Measurements from ENCODE around the gene DSTN.

DSTN gene

DNA sequence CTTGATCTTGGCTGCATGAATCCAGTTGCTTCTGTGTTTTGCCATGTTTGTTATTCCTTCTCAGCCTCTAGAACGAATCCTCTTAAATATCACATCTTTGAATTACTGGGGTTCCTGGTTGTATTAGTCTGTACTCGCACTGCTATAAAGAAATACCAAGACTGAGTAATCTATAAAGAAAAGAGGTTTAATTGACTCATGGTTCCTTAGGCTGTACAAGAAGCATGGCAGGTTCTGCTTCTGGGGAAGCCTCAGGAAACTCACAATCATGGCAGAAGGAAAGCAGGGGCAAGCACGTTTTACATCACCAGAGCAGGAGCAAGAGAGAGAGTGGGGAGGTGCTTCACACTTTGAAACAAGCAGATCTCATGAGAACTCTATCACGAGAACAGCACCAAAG, 20.7 kb upstream of the DSTN start:
- no peak for DNase-seq (ENCODE audit: low spot score)

GRCh38 chr20:17555106-17555505, 14.8 kb upstream of the DSTN start:
- DNase-seq (ENCODE audit: low spot score), result no peak

DNA sequence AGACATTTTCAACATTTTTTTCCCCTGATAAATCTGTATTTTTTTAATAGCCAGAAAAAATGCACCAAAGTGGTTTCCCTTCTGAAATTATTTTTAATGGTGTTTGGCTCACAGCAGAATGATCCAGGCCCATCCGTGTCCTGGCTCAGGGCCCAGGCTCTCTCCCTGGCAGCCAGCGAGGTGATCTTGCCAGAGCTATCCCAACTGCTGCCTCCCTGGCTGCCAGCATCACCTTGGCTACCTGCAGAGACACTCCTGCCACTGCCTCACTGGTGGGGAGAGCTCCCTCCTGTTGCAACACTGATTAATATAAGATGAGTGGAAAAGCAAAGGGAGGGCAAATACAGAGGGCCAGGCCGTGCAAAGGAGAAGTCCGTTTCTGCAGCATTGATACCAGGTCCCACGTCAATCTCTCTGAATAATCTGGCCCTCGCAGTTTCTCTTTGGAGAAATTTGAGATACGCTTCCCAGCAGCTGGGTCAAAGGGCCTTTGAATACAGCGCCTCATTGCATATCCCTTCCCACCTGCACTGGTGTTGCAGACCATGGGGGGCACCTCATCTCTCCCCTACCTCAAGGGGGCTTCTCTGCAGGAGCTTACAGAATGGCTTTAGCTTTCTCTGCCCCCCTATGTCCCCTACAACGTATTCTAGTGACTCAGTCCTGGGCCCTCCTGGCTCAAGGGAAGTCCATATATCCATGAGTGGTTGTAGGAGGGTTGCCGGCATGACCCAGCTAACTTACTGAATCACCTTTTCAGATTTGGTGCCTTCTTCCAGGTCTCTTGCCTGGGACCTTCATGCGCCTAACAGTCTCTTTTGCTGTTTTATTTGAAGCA, 12.8 kb upstream of the DSTN start:
- DNase-seq (ENCODE audit: low spot score), result no peak

GRCh38 chr20:17557675-17558006, 12.2 kb upstream of the DSTN start:
- peak; percentile 91 for DNase-seq (ENCODE audit: low spot score)

- DNase-seq (ENCODE audit: low spot score), result peak; percentile 94
These were observed 11.5 kb upstream of the DSTN start for GRCh38 chr20:17558154-17558940.

DNA sequence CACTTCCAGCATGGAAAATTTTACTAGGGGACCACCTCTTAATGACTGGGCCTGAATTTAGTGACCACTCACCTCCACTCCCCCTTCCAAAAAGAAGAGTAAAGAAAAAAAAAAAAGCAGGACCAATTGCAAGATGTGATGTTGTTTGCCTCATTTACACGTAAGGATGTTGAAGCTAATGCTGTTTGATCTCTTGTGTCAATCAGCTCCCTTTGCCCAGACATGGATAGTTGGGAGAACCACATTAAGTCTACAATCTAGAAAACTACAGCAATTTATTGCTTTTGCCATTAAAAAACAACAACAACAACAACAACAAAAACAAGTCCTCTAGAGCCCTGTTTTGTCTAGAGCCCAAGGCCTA, 11.0 kb upstream of the DSTN start:
- no peak for DNase-seq (ENCODE audit: low spot score)

- no peak for DNase-seq (ENCODE audit: low spot score)
These were observed 10.5 kb upstream of the DSTN start for GRCh38 chr20:17559338-17559737.

GRCh38 chr20:17560344-17561074, 9.4 kb upstream of the DSTN start:
- no peak for DNase-seq (ENCODE audit: low spot score)

DNA sequence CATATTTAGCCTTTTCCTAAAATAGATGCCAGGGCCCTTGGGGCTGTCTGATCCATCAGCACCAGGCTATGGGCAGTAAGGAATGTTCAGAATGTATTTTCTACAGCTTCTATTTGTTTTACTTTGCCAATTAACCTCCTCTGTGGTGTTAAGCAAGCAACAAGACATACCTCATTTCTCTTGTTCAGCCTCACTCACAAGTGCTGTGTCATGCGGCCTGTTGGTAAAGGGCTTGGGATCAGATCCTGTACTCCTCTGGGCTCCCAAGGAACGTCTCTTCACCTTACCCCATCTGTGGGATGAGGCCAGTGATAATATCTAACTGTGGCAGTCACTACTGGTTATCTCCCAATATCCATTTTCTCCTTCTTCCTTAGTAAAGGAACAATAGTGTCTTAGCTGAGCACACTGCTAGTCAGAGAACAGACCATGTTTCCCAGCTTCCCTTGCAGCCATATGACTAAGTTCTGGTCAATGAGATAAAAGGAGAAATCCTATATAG, 7.0 kb upstream of the DSTN start:
- no peak for DNase-seq (ENCODE audit: low spot score)

DNA sequence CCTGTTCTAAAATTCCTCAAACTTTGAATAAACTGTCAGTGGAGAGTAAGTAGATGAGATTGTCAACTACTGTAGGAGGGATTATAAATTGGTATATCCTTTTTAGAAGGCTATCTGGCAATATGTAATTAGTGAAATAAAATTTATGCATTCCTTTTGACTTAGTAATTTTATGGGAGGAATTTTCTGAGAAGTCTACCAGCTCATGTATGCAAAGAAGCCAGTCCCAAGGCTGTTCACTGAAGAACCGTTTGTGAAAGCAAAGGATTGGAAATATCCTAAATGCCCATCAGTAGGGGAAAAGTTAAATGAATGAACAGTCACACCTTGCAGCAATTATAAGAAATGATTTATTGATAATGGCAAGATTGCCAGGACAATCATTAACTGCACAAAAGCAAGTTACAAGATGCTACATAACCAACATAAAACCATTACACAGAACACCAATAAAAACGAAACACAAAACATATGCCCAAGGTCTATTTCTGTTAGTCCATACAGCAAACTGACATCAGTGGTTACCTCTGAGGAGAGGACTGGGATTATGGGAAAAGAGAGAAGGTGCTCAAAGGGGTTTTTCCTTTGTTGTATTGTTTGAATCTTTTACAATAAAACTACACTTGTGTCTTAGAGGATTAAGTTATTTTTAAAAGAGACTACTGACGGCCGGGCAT, 4.6 kb upstream of the DSTN start:
- DNase-seq (ENCODE audit: low spot score), result no peak

DNA sequence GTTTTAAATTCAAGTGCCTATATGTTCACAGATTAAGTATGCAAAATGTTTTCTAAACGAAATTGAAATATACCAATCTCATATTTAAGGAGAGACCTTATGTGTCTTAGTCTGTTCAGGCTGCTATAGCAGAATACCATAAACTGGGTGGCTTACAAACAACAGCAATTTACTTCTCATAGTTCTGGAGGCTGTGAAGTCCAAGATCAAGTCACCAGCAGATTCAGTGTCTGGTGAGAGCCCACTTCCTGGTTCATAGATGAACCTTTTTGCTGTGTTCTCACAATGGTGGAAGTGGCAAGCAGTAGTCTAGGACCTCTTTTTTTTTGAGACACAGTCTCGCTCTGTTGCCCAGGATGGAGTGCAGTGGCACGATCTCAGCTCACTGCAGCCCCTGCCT, 3.5 kb upstream of the DSTN start:
- DNase-seq (ENCODE audit: low spot score), result no peak

- DNase-seq (ENCODE audit: low spot score), result no peak
These were observed 1.7 kb upstream of the DSTN start for GRCh38 chr20:17568045-17568788.

DNA sequence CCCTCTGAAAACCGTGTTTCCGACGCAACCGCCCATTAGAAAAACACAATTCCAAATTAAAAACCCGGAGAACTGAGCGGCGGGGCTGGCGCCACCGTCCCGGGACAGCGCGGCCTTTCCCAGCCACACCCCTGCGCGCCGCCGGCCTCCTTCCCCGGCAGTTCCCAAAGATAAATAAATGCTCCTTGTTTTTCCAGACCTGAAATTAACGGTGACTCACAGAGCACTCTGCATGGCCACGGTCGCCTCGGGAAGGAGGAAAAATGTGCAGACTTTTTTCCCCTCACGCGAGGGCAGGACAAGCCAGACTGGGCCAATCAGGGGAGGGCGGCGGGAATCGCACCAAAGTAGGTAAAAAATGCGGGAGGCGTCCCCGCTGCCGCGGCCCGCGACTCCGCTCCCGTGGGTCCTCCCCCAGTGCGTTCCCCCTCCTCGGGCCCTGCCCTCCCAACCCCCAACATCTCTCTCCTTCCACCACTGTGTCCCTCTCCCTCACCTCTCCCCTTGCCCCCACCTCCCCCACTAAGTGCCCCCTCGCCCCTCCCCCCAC, 828 bp upstream of the DSTN start:
- DNase-seq (ENCODE audit: low spot score), result peak; percentile 93

GRCh38 chr20:17570347-17571152, 675 bp downstream of the DSTN start:
- DNase-seq (ENCODE audit: low spot score), result peak; percentile 60

GRCh38 chr20:17571153-17571527, 1.3 kb downstream of the DSTN start:
- DNase-seq (ENCODE audit: low spot score), result no peak

DNA sequence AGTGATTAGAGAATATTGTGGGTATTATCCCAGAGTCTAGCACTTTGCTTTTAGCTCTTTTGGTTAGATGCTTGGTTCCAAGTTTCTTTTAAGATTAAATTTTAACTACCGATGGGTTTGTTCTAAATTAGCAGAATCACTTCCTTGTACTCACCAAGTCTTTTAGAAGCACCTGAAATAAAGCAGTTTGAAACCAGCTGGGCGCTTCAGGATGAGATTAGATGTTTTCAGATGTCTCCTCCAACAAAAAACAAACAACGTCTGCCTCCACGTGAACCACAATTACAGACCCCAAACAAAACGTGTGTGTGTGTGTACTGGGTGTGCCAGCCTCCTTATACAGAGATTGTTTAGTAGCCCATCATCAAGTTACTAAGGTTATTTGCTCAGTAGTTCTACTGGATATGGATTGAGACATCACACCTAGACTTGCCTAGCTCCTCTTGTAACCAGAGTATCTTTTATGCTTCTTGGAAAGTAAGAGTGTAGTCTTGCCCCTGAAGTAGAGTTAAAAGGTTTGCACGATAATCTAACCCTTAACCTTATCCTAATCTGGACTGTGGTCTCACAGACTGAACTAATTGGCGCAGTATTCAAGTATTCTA, 2.3 kb downstream of the DSTN start:
- DNase-seq (ENCODE audit: low spot score), result no peak

- no peak for DNase-seq (ENCODE audit: low spot score)
These were observed 3.6 kb downstream of the DSTN start for GRCh38 chr20:17573463-17573862.

GRCh38 chr20:17576215-17576614, 6.3 kb downstream of the DSTN start:
- no peak for DNase-seq (ENCODE audit: low spot score)

- DNase-seq (ENCODE audit: low spot score), result no peak
These were observed 9.6 kb downstream of the DSTN start for GRCh38 chr20:17579369-17580039.
